ENCODE data around the gene ALKBH8. TPM values are rescaled to one million over a fixed set of nuclear protein-coding genes. Genes with fewer than 3 reads are reported as not detected.

Gene ALKBH8
- total RNA-seq, 1 donor = 6.5 TPM

DNA sequence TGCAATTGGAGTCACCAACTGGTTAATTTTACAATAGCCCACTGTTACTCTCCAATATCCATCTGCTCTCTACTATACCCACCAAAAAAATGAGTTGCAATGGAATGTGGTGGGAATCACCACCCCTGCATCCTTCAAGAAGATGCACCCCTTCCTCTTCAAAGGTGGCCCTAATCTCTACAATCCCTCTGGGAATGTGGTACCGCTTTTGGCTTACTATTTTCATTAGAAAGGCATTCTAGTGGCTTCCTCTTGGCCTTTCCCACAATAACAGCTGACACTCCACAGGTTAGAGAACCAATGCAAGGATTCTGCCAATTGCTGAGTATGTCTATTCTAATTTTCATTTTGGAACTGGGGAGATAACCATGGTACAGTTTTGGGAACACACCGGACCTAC lies 74.7 kb downstream of the ALKBH8 start:
- no peak for TF ChIP-seq CTCF (IDR thresholded peaks at IDR 0.05; ENCODE audit: insufficient read depth, low read depth, low read length)
- no peak overlapping the region for H3K4me3 ChIP-seq (ENCODE audit: low read depth, low read length)
- no peak for DNase-seq (ENCODE audit: low read depth)

GRCh38 chr11:107482234-107482633 lies 83.3 kb downstream of the ALKBH8 start:
- TF ChIP-seq CTCF (IDR thresholded peaks at IDR 0.05; ENCODE audit: insufficient read depth, low read depth, low read length) = no peak

GRCh38 chr11:107478922-107479321 lies 86.6 kb downstream of the ALKBH8 start:
- DNase-seq (ENCODE audit: low read depth) = peak; percentile 28
- TF ChIP-seq CTCF (IDR thresholded peaks at IDR 0.05; ENCODE audit: insufficient read depth, low read depth, low read length) = no peak
- H3K4me3 ChIP-seq (ENCODE audit: low read depth, low read length) = no peak overlapping the region

More at GRCh38 chr11:107482234-107482633, 83.3 kb downstream of the ALKBH8 start:
- no peak for DNase-seq (ENCODE audit: low read depth)
- no peak overlapping the region for H3K4me3 ChIP-seq (ENCODE audit: low read depth, low read length)

DNA sequence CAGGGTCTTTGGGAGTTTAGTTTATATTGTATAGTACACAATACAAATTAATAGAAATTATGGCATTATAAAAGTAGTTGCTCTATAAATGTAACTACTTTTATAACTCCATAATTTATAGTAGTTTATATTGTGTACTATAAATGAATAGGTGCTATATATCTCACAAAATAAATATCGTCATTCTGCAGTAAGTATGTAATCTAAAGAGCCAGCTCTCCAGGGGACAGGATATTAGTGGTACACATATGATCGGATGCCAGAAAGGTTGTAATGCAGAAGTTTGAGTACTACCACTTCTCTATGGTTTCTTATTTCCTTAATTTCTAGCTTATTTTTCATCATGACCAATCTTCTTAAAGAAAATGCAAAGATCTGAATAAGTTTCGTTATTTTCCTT lies 87.7 kb downstream of the ALKBH8 start:
- H3K4me3 ChIP-seq (ENCODE audit: low read depth, low read length) = no peak overlapping the region
- no peak for DNase-seq (ENCODE audit: low read depth)
- no peak for TF ChIP-seq CTCF (IDR thresholded peaks at IDR 0.05; ENCODE audit: insufficient read depth, low read depth, low read length)

DNA sequence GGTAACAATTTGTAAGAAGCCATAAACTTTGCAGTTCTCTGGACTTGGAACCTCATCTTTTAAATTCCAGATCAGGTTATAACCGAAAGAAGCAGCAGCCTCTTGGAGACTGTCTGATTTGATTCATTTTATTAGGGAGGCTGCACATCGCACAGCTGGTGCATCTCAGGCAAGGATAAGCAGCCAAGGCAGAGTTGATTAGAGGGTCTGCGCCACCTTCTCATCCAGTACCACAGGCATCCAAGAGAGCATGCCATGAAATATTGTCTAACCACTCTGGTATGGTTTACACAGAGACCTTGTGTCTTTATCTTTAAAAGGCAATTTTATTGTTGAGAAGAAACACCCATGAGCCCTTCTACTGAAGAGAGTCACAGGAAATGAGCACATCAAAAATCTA lies 91.7 kb downstream of the ALKBH8 start:
- DNase-seq (ENCODE audit: low read depth) = peak; percentile 65
- TF ChIP-seq CTCF (IDR thresholded peaks at IDR 0.05; ENCODE audit: insufficient read depth, low read depth, low read length) = no peak

GRCh38 chr11:107472966-107473365 lies 92.6 kb downstream of the ALKBH8 start:
- H3K4me3 ChIP-seq (ENCODE audit: low read depth, low read length) = no peak overlapping the region
- no peak for TF ChIP-seq CTCF (IDR thresholded peaks at IDR 0.05; ENCODE audit: insufficient read depth, low read depth, low read length)
- DNase-seq (ENCODE audit: low read depth) = no peak

More for the DNA sequence above, 91.7 kb downstream of the ALKBH8 start:
- H3K4me3 ChIP-seq (ENCODE audit: low read depth, low read length) = no peak overlapping the region

- H3K4me3 ChIP-seq (ENCODE audit: low read depth, low read length) = no peak overlapping the region
- peak; percentile 48 for DNase-seq (ENCODE audit: low read depth)
- no peak for TF ChIP-seq CTCF (IDR thresholded peaks at IDR 0.05; ENCODE audit: insufficient read depth, low read depth, low read length)
These were observed 96.9 kb downstream of the ALKBH8 start for GRCh38 chr11:107468596-107468995.
